ENCODE data around the gene LHX2. TPM values are rescaled to one million over a fixed set of nuclear protein-coding genes. Genes with fewer than 3 reads are reported as not detected.

The LHX2 gene
- total RNA-seq, 2 experiments from 2014 or later: not detected

GRCh38 chr9:124009531-124010217, 1.9 kb upstream of the LHX2 start:
- Histone ChIP-seq H2AFZ (ENCODE audit: low read length) (no peak overlapping the region), H3K36me3 (ENCODE audit: insufficient read depth, low read length) (no peaks in the 10 kb centered on the region), H4K20me1 (ENCODE audit: insufficient read depth, low read length) (no peaks in the 10 kb centered on the region), H3K4me3 (ENCODE audit: low read depth, low read length, poor library complexity, severe bottlenecking) (no peak overlapping the region), H3K27ac (ENCODE audit: low read depth, low read length, poor library complexity, severe bottlenecking) (no peak overlapping the region), H3K4me2 (ENCODE audit: low read length) (no peak overlapping the region), H3K9me3 (ENCODE audit: low read length) (no peaks in the 10 kb centered on the region), H3K79me2 (ENCODE audit: insufficient read depth, low read depth, low read length) (no peaks in the 10 kb centered on the region), H3K4me1 (ENCODE audit: insufficient read depth, low read length, poor library complexity, severe bottlenecking) (no peaks in the 10 kb centered on the region), H3K9me2 (ENCODE audit: insufficient read depth, low read length) (no peaks in the 10 kb centered on the region)
- BruUV-seq (replicated peaks): no TSS peak
- CTCF ChIA-PET (ENCODE audit: unreplicated experiment): no interaction called here
- POLR2A ChIA-PET: no interaction called here
- DNase-seq (ENCODE audit: low spot score): no peak
- intact Hi-C loops (cut with micrococcal nuclease; ENCODE audit: unreplicated experiment): no loop called here
- no peak for TF ChIP-seq CTCF (conservative IDR thresholded peaks at IDR 0.05; ENCODE audit: low read length)
- no peak for TF ChIP-seq EZH2phosphoT487 (IDR thresholded peaks at IDR 0.05; ENCODE audit: borderline replicate concordance, low read depth, low read length)

GRCh38 chr9:124010303-124010664, 1.3 kb upstream of the LHX2 start:
- no peaks in the 10 kb centered on the region for H3K36me3 ChIP-seq (ENCODE audit: insufficient read depth, low read length)
- ChIA-PET CTCF (ENCODE audit: unreplicated experiment) (no interaction called here), POLR2A (no interaction called here)
- no peak for TF ChIP-seq CTCF (conservative IDR thresholded peaks at IDR 0.05; ENCODE audit: low read length)
- TF ChIP-seq EZH2phosphoT487 (IDR thresholded peaks at IDR 0.05; ENCODE audit: borderline replicate concordance, low read depth, low read length): no peak
- H3K4me1 ChIP-seq (ENCODE audit: insufficient read depth, low read length, poor library complexity, severe bottlenecking): no peaks in the 10 kb centered on the region
- no peak overlapping the region for H3K27ac ChIP-seq (ENCODE audit: low read depth, low read length, poor library complexity, severe bottlenecking)
- H4K20me1 ChIP-seq (ENCODE audit: insufficient read depth, low read length): no peaks in the 10 kb centered on the region
- no TSS peak for BruUV-seq (replicated peaks)
- H3K9me3 ChIP-seq (ENCODE audit: low read length): no peaks in the 10 kb centered on the region
- H3K4me2 ChIP-seq (ENCODE audit: low read length): no peak overlapping the region
- intact Hi-C loops (cut with micrococcal nuclease; ENCODE audit: unreplicated experiment): no loop called here
- H3K4me3 ChIP-seq (ENCODE audit: low read depth, low read length, poor library complexity, severe bottlenecking): no peak overlapping the region
- no peaks in the 10 kb centered on the region for H3K9me2 ChIP-seq (ENCODE audit: insufficient read depth, low read length)
- DNase-seq (ENCODE audit: low spot score): no peak
- no peak overlapping the region for H2AFZ ChIP-seq (ENCODE audit: low read length)
- H3K79me2 ChIP-seq (ENCODE audit: insufficient read depth, low read depth, low read length): no peaks in the 10 kb centered on the region

GRCh38 chr9:124010665-124011321, 775 bp upstream of the LHX2 start:
- Histone ChIP-seq H3K4me3 (ENCODE audit: low read depth, low read length, poor library complexity, severe bottlenecking) (no peak overlapping the region), H4K20me1 (ENCODE audit: insufficient read depth, low read length) (no peaks in the 10 kb centered on the region), H3K9me2 (ENCODE audit: insufficient read depth, low read length) (no peaks in the 10 kb centered on the region), H2AFZ (ENCODE audit: low read length) (no peak overlapping the region), H3K27ac (ENCODE audit: low read depth, low read length, poor library complexity, severe bottlenecking) (no peak overlapping the region), H3K9me3 (ENCODE audit: low read length) (no peaks in the 10 kb centered on the region), H3K79me2 (ENCODE audit: insufficient read depth, low read depth, low read length) (no peaks in the 10 kb centered on the region), H3K4me1 (ENCODE audit: insufficient read depth, low read length, poor library complexity, severe bottlenecking) (no peaks in the 10 kb centered on the region), H3K36me3 (ENCODE audit: insufficient read depth, low read length) (no peaks in the 10 kb centered on the region), H3K4me2 (ENCODE audit: low read length) (no peak overlapping the region)
- no TSS peak for BruUV-seq (replicated peaks)
- no peak for TF ChIP-seq CTCF (conservative IDR thresholded peaks at IDR 0.05; ENCODE audit: low read length)
- TF ChIP-seq EZH2phosphoT487 (IDR thresholded peaks at IDR 0.05; ENCODE audit: borderline replicate concordance, low read depth, low read length): no peak
- POLR2A ChIA-PET: no interaction called here
- intact Hi-C loops (cut with micrococcal nuclease; ENCODE audit: unreplicated experiment): no loop called here
- CTCF ChIA-PET (ENCODE audit: unreplicated experiment): no interaction called here
- DNase-seq (ENCODE audit: low spot score): no peak
